ENCODE results near the gene SENP2.

The SENP2 gene

GRCh38 chr3:185540695-185541094 lies 45.4 kb upstream of the SENP2 start:
- no peaks in the 10 kb centered on the region for H3K36me3 ChIP-seq (replicated peaks; ENCODE audit: insufficient read depth, low read length)
- TF ChIP-seq CTCF (IDR thresholded peaks at IDR 0.05; ENCODE audit: low read length) (no peak), EZH2phosphoT487 (IDR thresholded peaks at IDR 0.05; ENCODE audit: low read length) (no peak), EZH2 (optimal IDR thresholded peaks at IDR 0.05; ENCODE audit: low read depth, low read length) (no peak)
- no peak overlapping the region for H3K4me2 ChIP-seq (ENCODE audit: low read depth, low read length)
- no peak overlapping the region for H3K27ac ChIP-seq (ENCODE audit: low read length)
- H3K4me1 ChIP-seq (ENCODE audit: low read length) = peaks cover 17% of the 10 kb centered on the region
- H3F3A ChIP-seq (ENCODE audit: insufficient read depth, low read length) = peaks cover 29% of the 10 kb centered on the region
- H2AFZ ChIP-seq (ENCODE audit: low read length) = no peak overlapping the region
- no peak overlapping the region for H3K9ac ChIP-seq (ENCODE audit: low read length)
- H3K9me2 ChIP-seq (replicated peaks; ENCODE audit: insufficient read depth, low read length) = no peaks in the 10 kb centered on the region
- H3K9me3 ChIP-seq (replicated peaks; ENCODE audit: insufficient read depth, low read length) = no peaks in the 10 kb centered on the region
- no peak overlapping the region for H3K4me3 ChIP-seq (ENCODE audit: low read length)
- no peaks in the 10 kb centered on the region for H3K27me3 ChIP-seq (replicated peaks; ENCODE audit: insufficient read depth, low read length)
- no peaks in the 10 kb centered on the region for H3K79me2 ChIP-seq (ENCODE audit: low read length)
- H4K20me1 ChIP-seq (ENCODE audit: insufficient read depth, low read length) = no peaks in the 10 kb centered on the region
- DNase-seq = no peak

DNA sequence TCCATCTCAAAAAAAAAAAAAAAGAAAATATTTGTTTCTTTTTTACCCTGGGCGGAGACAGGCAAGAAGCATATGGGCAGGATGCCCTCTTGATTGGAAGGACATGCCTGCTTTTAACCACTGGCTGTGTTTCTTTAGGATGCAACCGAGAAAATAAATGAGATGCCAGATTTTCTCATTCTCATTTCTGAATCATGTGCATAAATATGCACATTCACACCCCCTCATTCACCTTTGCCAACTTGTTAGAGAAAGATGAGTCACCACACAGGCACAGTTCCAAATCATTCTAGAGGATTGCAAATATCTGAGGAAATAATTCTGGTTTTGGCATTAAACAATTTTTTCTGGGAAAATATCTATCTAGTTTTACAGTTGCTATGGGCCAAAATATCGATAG lies 37.0 kb upstream of the SENP2 start:
- H3K9ac ChIP-seq (ENCODE audit: low read length) = no peak overlapping the region
- H3K27ac ChIP-seq (ENCODE audit: low read length) = no peak overlapping the region
- H3F3A ChIP-seq (ENCODE audit: insufficient read depth, low read length) = peaks cover 21% of the 10 kb centered on the region
- H3K4me1 ChIP-seq (ENCODE audit: low read length) = peaks cover 20% of the 10 kb centered on the region
- H3K4me3 ChIP-seq (ENCODE audit: low read length) = no peak overlapping the region
- TF ChIP-seq CTCF (IDR thresholded peaks at IDR 0.05; ENCODE audit: low read length) = no peak
- TF ChIP-seq EZH2phosphoT487 (IDR thresholded peaks at IDR 0.05; ENCODE audit: low read length) = no peak
- TF ChIP-seq EZH2 (optimal IDR thresholded peaks at IDR 0.05; ENCODE audit: low read depth, low read length) = no peak
- H3K9me2 ChIP-seq (replicated peaks; ENCODE audit: insufficient read depth, low read length) = no peaks in the 10 kb centered on the region
- no peaks in the 10 kb centered on the region for H3K27me3 ChIP-seq (replicated peaks; ENCODE audit: insufficient read depth, low read length)
- no peak for DNase-seq
- H3K79me2 ChIP-seq (ENCODE audit: low read length) = no peaks in the 10 kb centered on the region
- no peaks in the 10 kb centered on the region for H4K20me1 ChIP-seq (ENCODE audit: insufficient read depth, low read length)
- H3K36me3 ChIP-seq (replicated peaks; ENCODE audit: insufficient read depth, low read length) = no peaks in the 10 kb centered on the region
- H3K9me3 ChIP-seq (replicated peaks; ENCODE audit: insufficient read depth, low read length) = no peaks in the 10 kb centered on the region
- H2AFZ ChIP-seq (ENCODE audit: low read length) = no peak overlapping the region; the same call in 1 of the 2 replicates
- no peak overlapping the region for H3K4me2 ChIP-seq (ENCODE audit: low read depth, low read length)

- Histone ChIP-seq H3K79me2 (ENCODE audit: low read length) (no peaks in the 10 kb centered on the region), H3K27ac (ENCODE audit: low read length) (no peak overlapping the region), H4K20me1 (ENCODE audit: insufficient read depth, low read length) (no peaks in the 10 kb centered on the region), H3K36me3 (replicated peaks; ENCODE audit: insufficient read depth, low read length) (no peaks in the 10 kb centered on the region), H2AFZ (ENCODE audit: low read length) (no peak overlapping the region), H3K4me2 (ENCODE audit: low read depth, low read length) (no peak overlapping the region), H3K9me3 (replicated peaks; ENCODE audit: insufficient read depth, low read length) (no peaks in the 10 kb centered on the region), H3F3A (ENCODE audit: insufficient read depth, low read length) (peaks cover 21% of the 10 kb centered on the region), H3K4me1 (ENCODE audit: low read length) (peaks cover 20% of the 10 kb centered on the region), H3K27me3 (replicated peaks; ENCODE audit: insufficient read depth, low read length) (no peaks in the 10 kb centered on the region), H3K9ac (ENCODE audit: low read length) (no peak overlapping the region), H3K4me3 (ENCODE audit: low read length) (no peak overlapping the region), H3K9me2 (replicated peaks; ENCODE audit: insufficient read depth, low read length) (no peaks in the 10 kb centered on the region)
- TF ChIP-seq CTCF (IDR thresholded peaks at IDR 0.05; ENCODE audit: low read length) (no peak), EZH2 (optimal IDR thresholded peaks at IDR 0.05; ENCODE audit: low read depth, low read length) (no peak), EZH2phosphoT487 (IDR thresholded peaks at IDR 0.05; ENCODE audit: low read length) (no peak)
- no peak for DNase-seq
Observed at GRCh38 chr3:185549651-185550111, 36.4 kb upstream of the SENP2 start.
